HCT116 (cell line): Measurements from ENCODE around the gene CHAC1.

Experiments
- CTCF ChIP-seq, 3 experiments: fragments of 200-600 bp in 1 of 3; sonication (generic) in 1 of 3; IDR thresholded peaks in 2 of 3; conservative IDR thresholded peaks in 1 of 3; 2 replicates each; pipeline ENCODE4 v1.5.1; 2012 to 2017; ENCODE audit warnings: low read depth in 2 of 3, low read length in 2 of 3, antibody characterized with exemption in 1 of 3, borderline replicate concordance in 1 of 3, control low read depth in 1 of 3, mild to moderate bottlenecking in 1 of 3, mixed read lengths in 1 of 3, mixed run types in 1 of 3, moderate library complexity in 1 of 3; ENCODE audit not compliant: insufficient read depth in 1 of 3
- EZH2 ChIP-seq: fragments of 200-600 bp; sonication (generic); IDR thresholded peaks from 2 replicates; pipeline ENCODE4 v1.6.1; 2017; ENCODE audit warnings: antibody characterized with exemption, mixed run types
- EZH2phosphoT487 ChIP-seq: fragments of 200-600 bp; IDR thresholded peaks from 2 replicates; pipeline ENCODE4 v1.6.1; 2018; ENCODE audit warnings: antibody characterized with exemption, borderline replicate concordance
- MAX ChIP-seq: IDR thresholded peaks from 2 replicates; pipeline ENCODE4 v1.6.1; 2012
- POLR2A ChIP-seq: IDR thresholded peaks from 2 replicates; pipeline ENCODE4 v1.7.0; 2011; ENCODE audit warnings: borderline replicate concordance; ENCODE audit not compliant: insufficient read depth, insufficient read length; ENCODE audit errors: extremely low read depth
- SIN3A ChIP-seq: IDR thresholded peaks from 2 replicates; pipeline ENCODE4 v1.6.1; 2012; ENCODE audit warnings: low read depth
- SRF ChIP-seq: IDR thresholded peaks from 2 replicates; pipeline ENCODE4 v1.6.1; 2012; ENCODE audit warnings: low read depth
- ZNF274 ChIP-seq: fragments of 200-500 bp; sonication (Bioruptor generic); IDR thresholded peaks from 2 replicates; pipeline ENCODE4 v1.6.1; 2014; ENCODE audit warnings: mild to moderate bottlenecking, low read depth, low read length, inconsistent platforms

- TF ChIP-seq ZNF274 = no peak
- no peak for TF ChIP-seq SRF
- TF ChIP-seq MAX = no peak
- no peak for TF ChIP-seq CTCF (IDR thresholded peaks at IDR 0.05 in 2 of 3, conservative IDR thresholded peaks at IDR 0.05 in 1 of 3; ENCODE audit: borderline replicate concordance in 1 of 3, insufficient read depth in 1 of 3, low read depth in 2 of 3, low read length in 2 of 3)
- no peak for TF ChIP-seq POLR2A
- TF ChIP-seq EZH2 = no peak
- TF ChIP-seq EZH2phosphoT487 = no peak
- no peak for TF ChIP-seq SIN3A
These were observed 29.7 kb upstream of the CHAC1 start for GRCh38 chr15:40923551-40923950.
